HG03378 (cell line): ENCODE measurements around the gene WDR27.
"Not testable (repeated sequence)": the region's sequence is repeated elsewhere in the genome, so short reads cannot be mapped to it uniquely, and the experiment has no call there.

Source experiments
- ATAC-seq: cut with Tn5 transposase; IDR thresholded peaks from one replicate; pipeline ENCODE4 v1.9.1; 2021; ENCODE audit warnings: mild to moderate bottlenecking, moderate library complexity; ENCODE audit not compliant: unreplicated experiment

WDR27 gene

GRCh38 chr6:169664227-169664626, 37.6 kb downstream of the WDR27 start:
- ATAC-seq, result no peak

- ATAC-seq, result no peak
These were observed 38.4 kb downstream of the WDR27 start for GRCh38 chr6:169663468-169663867.

- ATAC-seq, result no peak
These were observed 40.5 kb downstream of the WDR27 start for GRCh38 chr6:169661391-169661756.

DNA sequence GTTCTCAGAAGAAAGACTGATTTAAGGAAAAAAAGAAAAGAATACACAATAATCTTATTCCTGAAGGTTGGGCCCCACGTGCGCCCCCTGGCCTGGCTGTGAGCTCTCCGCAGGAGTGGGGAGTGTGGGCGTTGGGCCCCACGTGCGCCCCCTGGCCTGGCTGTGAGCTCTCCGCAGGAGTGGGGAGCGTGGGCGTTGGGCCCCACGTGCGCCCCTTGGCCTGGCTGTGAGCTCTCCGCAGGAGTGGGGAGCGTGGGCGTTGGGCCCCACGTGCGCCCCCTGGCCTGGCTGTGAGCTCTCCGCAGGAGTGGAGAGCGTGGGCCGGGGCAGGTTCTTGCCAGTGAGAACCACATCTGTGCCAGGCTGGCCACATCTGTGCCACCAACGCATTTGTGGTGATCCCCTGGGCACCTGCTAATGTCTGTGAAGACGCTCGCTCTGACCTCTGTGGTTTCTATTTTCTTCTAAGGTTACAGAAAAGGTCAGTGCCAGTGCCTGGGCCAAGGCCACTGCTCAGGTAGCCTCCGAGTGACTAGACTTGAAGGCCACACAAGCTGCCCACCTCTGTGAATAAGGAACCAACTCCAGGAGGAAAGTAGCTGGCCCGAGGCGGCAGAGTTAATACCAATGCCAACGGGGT, 41.0 kb downstream of the WDR27 start:
- no peak for ATAC-seq

GRCh38 chr6:169659820-169660610, 41.8 kb downstream of the WDR27 start:
- no peak for ATAC-seq

- no peak for ATAC-seq
These were observed 44.6 kb downstream of the WDR27 start for GRCh38 chr6:169657284-169657610.

- ATAC-seq, result no peak
These were observed 45.1 kb downstream of the WDR27 start for GRCh38 chr6:169656546-169657283.

GRCh38 chr6:169654598-169655391, 47.0 kb downstream of the WDR27 start:
- no peak for ATAC-seq

DNA sequence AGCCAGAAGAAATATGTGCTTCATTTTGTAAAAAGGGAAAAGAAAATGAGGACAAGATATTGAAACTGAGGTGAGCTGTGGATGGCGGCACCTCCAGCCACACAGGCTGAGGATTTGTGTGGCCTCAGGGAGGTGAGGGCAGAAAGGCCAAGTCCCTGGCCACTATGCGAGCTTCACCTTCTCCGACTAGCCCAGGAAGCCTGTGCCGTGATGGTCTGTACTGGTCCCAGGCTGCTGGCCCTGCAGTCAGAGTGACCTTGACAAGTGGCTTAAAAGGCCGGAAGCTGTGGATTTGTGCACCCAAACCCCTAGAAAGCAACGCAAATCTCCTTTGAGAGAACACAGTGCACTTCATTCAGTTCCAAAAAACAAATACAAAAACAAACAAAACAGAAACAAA, 48.1 kb downstream of the WDR27 start:
- no peak for ATAC-seq

GRCh38 chr6:169652896-169653295, 48.9 kb downstream of the WDR27 start:
- no peak for ATAC-seq

DNA sequence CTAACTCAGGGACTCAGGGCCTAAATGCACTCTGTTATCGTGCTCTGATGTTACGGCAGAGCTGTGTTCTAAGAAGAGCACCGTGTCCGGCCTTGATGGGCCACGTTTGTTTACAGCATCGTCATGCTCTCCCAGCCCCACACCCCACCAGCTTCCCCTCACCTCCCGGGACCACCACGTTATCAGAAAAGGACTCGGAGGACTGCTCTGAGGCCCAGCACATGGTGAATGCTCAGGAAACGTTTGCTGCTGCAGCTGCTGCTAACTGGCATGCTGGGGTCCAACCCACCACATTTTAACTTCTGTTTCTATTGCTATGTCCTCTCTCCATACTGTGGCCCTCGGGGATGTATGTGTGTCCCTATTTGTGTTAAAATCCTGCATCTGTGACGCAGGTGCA, 50.3 kb downstream of the WDR27 start:
- no peak for ATAC-seq

GRCh38 chr6:169650959-169651292, 50.9 kb downstream of the WDR27 start:
- no peak for ATAC-seq

DNA sequence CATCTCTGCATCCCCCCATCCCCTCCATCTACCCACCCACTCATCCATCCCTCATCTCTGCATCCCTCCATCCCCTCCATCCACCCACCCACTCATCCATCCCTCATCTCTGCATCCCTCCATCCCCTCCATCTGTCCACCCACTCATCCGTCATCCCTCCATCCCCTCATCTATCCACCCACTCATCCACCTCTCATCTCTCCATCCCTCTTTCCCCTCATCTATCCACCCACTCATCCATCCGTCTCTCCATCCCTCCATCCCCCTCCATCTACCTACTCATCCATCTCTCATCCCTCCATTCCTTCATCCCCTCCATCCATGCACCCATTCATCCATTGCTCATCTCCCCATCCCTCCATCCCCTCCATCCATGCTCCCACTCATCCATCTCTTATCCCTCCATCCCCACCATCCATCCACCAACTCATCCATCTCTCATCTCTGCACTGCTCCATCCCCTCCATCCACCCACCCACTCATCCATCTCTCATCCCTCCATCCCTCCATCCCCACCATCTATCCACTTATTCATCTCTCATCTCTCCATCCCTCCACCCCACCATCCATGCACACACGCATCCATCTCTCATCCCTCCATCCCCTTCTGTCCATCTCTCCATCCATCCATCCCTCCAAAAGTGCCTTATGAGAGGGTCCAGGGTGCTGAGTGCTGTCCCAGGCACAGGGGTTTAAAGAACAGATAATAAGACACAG, 51.4 kb downstream of the WDR27 start:
- no peak for ATAC-seq

GRCh38 chr6:169648617-169649016, 53.2 kb downstream of the WDR27 start:
- ATAC-seq, result no peak

DNA sequence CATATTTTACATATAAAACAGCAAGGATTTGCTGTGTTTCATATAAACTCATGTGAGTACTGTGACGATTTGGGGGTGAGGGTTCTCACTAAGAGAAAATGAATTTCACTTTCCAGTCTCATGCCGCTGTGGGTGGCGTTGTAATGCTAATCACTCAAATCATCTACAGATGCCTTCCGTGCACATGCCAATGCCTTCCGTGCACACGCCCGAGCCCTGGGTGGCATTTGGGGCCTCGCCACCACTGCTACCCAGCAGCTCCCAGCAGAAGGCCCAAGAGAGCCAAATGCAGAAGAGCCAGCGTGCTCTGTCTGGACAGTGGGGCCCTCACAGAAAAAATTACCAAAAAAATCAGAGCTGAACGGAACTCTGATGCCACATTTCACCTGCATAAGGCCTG, 53.7 kb downstream of the WDR27 start:
- no peak for ATAC-seq

DNA sequence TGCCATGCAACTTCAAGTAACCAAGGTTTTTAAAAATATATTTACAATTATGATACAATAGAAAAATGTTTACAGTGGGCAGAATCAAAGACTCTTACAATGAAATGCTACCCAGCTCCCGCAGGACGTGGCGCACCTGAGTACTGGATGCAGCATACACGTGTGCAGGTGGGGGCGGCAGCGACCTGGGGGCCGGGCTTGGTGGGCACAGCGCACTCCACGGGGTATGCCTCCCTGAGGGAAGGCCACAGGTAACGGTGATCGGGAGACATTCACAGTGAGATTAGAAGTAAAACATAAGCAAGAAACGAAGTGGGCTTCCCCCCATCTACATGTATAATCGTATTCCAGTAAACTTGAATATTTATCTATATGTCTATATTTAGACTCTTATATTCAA, 54.2 kb downstream of the WDR27 start:
- no peak for ATAC-seq

DNA sequence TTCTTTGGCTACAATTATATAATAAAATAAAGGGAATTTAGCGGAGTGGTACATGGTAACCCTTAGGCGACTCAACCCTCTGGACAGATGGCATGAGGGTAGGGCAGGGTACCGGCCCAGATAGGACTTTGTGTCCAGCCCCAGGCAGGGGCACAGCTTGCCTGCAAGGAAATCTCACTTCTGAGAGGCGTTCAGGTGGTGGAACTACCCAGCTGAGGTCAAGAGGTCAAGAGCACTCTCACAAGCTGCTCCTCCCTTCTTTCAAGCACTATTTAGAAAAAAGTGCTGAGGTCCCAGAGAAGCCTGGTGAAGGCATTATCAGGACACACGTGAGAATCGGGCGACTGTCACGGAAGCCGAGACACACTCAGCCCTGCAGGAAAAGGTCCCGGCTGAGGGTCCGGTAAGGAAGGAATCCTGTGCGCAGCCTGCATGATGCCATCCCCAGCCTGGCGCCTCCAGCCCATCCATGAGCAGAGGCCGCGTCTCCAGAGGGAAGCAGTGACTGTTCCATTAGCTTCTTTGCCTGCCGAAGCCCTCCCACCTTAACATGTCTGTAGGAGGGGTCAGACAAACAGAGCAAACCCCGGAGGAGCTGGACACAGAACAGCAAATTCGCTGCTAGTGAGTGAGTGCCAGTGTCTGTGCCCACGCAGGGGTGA, 54.8 kb downstream of the WDR27 start:
- ATAC-seq, result no peak

DNA sequence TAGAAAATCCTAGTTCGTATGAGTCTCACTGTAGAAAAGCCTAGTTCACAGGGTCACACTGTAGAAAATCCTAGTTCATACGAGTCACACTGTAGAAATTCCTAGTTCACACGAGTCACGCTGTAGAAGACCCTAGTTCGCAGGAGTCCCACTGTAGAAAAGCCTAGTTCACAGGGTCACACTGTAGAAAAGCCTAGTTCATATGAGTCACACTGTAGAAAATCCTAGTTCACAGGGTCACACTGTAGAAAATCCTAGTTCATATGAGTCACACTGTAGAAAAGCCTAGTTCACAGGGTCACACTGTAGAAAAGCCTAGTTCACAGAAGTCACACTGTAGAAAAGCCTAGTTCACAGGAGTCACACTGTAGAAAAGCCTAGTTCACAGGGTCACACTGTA, 56.4 kb downstream of the WDR27 start:
- ATAC-seq, result not testable (repeated sequence)

DNA sequence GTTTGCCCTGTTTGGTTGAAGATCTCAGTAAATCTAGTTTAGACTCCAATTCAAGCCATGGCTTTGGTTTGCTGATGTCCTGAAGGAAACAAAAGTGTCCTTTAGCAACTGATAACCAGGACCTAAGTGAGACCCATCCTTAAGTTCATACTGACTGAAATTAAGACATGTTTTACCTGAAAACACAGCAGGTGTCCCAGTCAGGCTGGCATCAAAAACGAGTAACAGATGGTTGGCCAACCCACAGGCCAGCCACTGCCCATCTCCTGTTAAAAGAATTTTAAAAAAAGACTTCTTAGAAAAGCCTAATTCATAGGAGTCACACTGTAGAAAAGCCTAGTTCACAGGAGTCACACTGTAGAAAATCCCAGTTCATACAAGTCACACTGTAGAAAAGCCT, 58.3 kb downstream of the WDR27 start:
- ATAC-seq, result no peak

- ATAC-seq, result no peak
These were observed 59.4 kb downstream of the WDR27 start for GRCh38 chr6:169642455-169642854.
